Activated CD4-positive, alpha-beta T cell treated with anti-CD3 and anti-CD28 coated beads for 24 hours (primary cell): ENCODE data around the gene LNX1.
"Not testable (repeated sequence)": the region's sequence is repeated elsewhere in the genome, so short reads cannot be mapped to it uniquely, and the experiment has no call there.

Experiments
- DNase-seq, 2 donors: peaks; one replicate each; pipeline ENCODE4 v3.0.0-alpha.2; 2020; ENCODE audit warnings: low read depth in 2 of 2

Gene LNX1

DNA sequence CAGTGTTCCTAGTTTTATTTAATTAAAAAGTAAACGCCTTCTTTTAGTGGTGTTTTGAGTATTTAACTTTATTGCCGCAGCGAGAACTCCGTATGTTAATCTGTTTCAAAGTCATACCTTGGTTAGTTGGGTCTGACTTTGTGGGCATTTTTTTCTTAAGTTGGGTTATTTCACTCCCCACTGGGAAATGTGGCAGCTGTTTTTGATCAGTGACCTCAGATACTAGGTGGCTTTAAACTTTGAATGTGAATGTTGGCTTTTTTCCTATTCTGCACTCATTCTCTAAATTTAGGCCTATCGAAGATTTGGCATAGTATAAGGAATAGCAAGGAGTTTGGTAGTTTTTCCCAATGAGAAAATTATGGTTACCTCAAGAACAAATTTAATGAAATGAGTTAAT is 127.9 kb downstream of the LNX1 start:
- DNase-seq, result no peak

DNA sequence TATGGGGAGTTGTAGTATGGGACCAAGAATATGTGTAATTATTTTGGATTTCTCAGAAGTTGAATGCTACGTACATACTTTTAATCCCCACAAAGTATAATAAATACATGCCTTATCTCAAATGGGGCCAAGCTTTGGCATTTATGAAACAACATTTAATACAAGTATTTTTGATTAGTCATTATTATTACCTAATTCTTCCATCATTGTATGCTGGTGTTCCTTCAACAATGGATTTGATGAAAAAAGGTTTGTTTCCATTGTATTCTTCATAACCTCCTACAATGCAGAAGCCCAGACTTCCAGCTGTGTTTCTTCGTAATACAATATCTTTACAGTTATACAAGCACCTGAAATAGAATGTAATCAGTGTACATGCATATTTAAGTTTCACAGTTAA is 130.0 kb downstream of the LNX1 start:
- DNase-seq, result no peak

DNA sequence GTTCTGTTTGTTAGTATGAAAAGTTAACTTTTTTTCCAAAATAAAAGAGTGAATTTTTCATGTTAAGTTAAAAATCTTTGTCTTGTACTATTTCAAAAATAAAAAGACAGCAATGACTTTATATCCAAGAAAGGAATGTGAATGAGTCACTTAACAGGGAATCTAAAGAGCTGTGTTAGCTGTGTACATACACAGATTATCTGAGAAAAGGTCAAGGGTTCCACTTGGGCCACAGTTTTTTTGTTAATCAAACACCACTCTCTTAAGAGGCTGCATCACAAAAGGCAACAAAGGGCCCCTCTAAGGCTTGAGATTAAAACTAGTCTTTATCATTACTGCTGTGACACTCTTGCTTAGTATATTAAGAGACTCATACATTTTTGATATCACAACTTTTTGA is 131.7 kb downstream of the LNX1 start:
- DNase-seq, result no peak

- no peak for DNase-seq
Observed at GRCh38 chr4:53456178-53456577, 135.1 kb downstream of the LNX1 start.

DNA sequence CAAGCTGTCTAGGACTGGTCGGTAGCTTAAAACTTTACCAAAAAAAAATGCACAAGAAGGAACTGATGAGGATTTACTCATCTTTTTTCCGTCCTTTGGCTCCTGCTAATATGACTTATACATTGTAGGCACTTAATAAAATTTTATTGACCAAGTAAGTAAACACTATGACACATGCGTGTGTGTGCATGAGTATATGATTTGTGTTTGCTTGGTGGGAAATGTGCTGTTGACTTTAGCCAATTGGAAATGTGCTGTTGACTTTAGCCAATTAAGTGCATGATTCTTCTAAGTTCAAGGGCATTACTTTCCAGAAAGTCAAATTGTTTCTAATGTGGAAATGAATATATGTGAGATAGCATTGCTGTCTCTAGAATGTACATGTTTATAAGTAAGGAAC is 135.5 kb downstream of the LNX1 start:
- DNase-seq, result no peak

- DNase-seq, result no peak
Observed at GRCh38 chr4:53453385-53453784, 137.9 kb downstream of the LNX1 start.

DNA sequence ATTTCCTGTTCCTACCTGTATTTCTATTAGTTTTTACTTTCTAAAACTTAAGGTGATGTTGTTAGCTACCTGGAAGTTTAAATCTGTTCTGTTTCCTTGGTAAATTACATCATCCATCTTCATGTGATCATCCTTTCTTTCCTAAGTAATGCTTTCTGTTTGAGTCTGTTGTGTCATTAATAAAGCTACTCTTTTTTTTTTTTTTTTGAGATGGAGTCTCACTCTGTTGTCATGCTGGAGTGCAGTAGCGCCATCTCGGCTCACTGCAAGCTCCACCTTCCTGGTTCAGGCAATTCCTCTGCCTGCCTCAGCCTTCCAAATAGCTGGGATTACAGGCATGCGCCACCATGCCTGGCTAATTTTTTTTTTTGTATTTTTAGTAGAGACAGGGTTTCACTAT is 140.5 kb downstream of the LNX1 start:
- no peak for DNase-seq

DNA sequence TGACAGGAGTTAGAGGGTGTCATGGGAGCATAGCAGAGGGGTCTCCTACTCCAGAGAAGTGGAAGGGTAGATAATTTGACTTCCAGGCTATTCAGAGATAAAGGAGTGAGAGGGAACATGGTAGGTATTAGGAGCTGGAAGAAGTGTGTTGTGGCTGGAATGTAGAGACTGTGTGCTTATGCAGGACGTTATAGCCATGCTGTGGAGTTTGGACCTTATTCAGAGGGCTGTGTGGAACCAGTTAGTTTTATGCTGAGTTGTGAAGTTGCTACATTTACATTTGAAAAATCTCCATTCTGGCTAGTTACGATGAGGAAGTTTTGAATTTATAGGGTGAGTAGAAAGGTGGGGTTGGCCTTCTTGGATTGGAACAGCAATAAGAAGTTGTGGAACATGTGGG is 146.3 kb downstream of the LNX1 start:
- DNase-seq, result no peak

- DNase-seq, result no peak
Observed at GRCh38 chr4:53441564-53441963, 149.7 kb downstream of the LNX1 start.

GRCh38 chr4:53436251-53436650 is 155.0 kb downstream of the LNX1 start:
- DNase-seq, result no peak

DNA sequence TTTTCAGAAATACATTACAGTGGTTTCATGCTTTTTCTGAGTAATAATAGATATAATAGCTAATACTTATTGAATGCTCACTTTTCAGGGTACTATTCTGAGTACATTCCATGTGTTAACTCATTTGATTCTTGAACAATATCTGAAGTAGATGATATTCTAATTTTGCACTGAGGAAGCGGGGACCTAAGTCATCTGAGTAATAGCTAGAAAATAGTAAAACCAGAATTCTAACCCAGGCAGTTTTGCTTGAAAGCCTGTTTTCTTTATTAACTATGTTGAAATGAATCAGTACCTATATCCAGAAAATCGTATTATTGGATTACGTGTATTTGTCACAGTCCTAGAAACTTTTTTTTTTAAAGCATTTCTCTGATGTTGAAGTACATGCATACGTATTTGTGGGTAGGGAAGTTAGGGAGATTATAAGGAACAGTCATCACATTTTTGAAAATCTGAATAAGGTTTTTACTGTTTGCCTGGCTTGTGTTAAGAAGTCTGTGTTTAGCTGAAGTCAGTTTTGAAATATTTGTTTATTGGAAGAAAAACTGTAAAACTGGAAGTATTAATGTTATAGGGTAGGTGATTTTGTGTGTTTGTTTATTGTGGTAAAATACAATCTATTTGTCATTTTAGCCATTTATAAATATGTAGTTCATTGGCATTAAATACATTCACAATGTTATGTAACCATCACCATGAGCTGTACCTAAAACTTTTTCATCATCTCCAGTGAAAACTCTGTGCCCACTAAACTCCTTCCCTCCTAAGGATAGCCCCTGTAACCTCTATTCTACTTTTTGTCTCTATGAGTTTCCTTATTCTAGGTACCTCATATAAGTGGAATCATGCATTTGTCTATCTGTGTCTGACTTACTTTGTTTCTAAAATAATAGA is 158.5 kb downstream of the LNX1 start:
- no peak for DNase-seq

- no peak for DNase-seq
Observed at GRCh38 chr4:53431052-53431451, 160.2 kb downstream of the LNX1 start.

DNA sequence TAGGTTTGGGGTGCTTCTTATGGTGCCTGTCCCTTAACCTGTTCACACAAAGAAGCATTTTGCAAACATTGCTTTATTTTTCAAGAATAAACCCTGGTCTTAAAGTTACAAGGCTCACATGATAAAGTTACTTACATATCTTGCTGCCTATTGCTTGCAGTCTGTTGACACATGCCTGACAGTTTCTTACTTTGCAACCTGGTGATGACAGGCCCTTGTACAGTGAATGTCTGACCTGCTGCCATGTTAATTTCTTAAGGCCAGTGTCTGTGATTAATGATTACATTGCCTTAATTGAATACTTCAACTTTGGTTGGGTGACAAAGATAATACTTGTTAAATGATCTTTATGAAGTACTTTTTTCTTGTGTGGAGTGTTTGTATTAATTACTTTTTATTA is 163.9 kb downstream of the LNX1 start:
- DNase-seq, result no peak

GRCh38 chr4:53424280-53424679 is 167.0 kb downstream of the LNX1 start:
- no peak for DNase-seq

DNA sequence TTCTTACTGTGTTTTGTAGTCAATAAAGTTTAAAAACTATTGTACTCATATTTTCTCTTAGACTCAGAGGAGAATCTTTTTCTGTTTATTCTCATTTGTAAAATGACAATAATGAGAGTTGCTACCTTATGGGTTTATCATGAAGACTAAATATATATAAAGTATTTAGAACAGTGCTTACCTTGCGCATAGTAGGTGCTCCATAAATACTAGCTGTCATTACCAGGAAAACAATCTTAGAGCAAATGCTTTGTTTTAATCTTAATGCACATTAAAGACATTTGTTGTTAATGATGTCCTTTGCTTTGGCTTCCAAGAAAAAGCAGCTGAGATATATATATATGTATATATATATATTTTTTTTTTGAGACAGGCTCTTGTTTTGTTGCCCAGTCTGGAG is 168.9 kb downstream of the LNX1 start:
- no peak for DNase-seq

DNA sequence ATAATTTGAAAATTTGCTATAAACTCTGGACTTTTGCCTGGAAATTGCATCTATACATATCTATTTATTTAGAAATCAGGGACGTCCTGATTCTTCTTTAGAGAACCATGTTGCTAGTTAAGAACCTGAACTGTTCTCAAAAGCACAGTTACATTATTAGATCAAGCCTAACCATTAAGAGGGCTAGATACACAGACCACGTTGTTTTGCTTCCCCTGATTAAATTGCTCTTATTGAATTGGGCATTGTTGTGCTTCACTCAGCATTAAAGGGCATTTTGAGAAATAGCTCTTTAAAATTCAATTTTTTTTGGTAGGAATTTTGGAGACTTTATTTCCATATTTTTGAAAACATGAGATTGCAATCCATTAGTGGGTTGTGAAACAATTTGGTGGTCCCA is 169.5 kb downstream of the LNX1 start:
- no peak for DNase-seq

DNA sequence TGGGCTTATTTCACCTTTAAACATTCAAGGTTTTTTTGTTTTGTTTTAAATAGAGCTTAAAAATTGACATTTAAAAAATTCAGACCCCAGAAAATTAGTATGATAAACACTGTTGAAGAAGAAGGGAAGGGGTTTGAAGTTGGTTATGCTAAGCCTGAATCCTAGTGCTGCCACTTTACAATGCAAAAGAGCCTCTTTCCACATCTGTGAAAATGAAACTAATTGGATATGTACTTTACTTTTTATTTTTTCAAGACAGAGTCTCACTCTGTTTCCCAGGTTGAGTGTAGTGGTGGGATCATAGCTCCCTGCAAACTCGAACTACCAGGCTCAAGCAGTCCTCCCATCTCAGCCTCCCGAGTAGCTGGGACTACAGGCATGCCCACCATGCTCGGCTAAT is 172.1 kb downstream of the LNX1 start:
- no peak for DNase-seq

DNA sequence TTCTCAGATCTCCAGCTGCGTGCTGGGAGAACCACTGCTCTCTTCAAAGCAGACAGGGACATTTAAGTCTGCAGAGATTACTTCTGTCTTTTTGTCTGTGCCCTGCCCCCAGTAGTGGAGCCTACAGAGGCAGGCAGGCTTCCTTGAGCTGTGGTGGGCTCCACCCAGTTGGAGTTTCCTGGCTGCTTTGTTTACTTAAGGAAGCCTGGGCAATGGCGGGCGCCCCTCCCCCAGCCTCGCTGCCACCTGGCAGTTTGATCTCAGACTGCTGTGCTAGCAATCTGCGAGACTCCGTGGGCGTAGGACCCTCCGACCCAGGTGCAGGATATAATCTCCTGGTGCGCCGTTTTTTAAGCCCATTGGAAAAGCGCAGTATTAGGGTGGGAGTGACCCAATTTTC is 181.8 kb downstream of the LNX1 start:
- DNase-seq, result not testable (repeated sequence)
